ENCODE results near the gene ADARB1. TPM values are rescaled to one million over a fixed set of nuclear protein-coding genes. Genes with fewer than 3 reads are reported as not detected.

ADARB1 gene
- total RNA-seq, 1 donor from 2014 or later: 14.0 TPM

GRCh38 chr21:45267390-45267760 is 193.0 kb downstream of the ADARB1 start:
- DNase-seq (ENCODE audit: low read depth): no peak
- no peak for FAIRE-seq

GRCh38 chr21:45269861-45270260 is 195.5 kb downstream of the ADARB1 start:
- Histone ChIP-seq H3K27me3 (ENCODE audit: control insufficient read depth, insufficient read depth, low read length) (no peaks in the 10 kb centered on the region), H3K4me3 (ENCODE audit: low read depth, low read length) (no peak overlapping the region), H3K36me3 (ENCODE audit: control insufficient read depth, insufficient read depth, low read length) (peaks cover 18% of the 10 kb centered on the region)
- TF ChIP-seq CTCF (IDR thresholded peaks at IDR 0.05; ENCODE audit: insufficient read depth, low read length, severe bottlenecking): no peak
- no peak for DNase-seq (ENCODE audit: low read depth)
- no peak for FAIRE-seq

More at GRCh38 chr21:45267390-45267760, 193.0 kb downstream of the ADARB1 start:
- H3K36me3 ChIP-seq (ENCODE audit: control insufficient read depth, insufficient read depth, low read length): peaks cover 22% of the 10 kb centered on the region
- TF ChIP-seq CTCF (IDR thresholded peaks at IDR 0.05; ENCODE audit: insufficient read depth, low read length, severe bottlenecking): no peak
- no peak overlapping the region for H3K4me3 ChIP-seq (ENCODE audit: low read depth, low read length)
- no peaks in the 10 kb centered on the region for H3K27me3 ChIP-seq (ENCODE audit: control insufficient read depth, insufficient read depth, low read length)

GRCh38 chr21:45270306-45270821 is 196.0 kb downstream of the ADARB1 start:
- FAIRE-seq (no peak), DNase-seq (ENCODE audit: low read depth) (no peak)
- Histone ChIP-seq H3K4me3 (ENCODE audit: low read depth, low read length) (no peak overlapping the region), H3K27me3 (ENCODE audit: control insufficient read depth, insufficient read depth, low read length) (no peaks in the 10 kb centered on the region), H3K36me3 (ENCODE audit: control insufficient read depth, insufficient read depth, low read length) (peaks cover 13% of the 10 kb centered on the region)
- TF ChIP-seq CTCF (IDR thresholded peaks at IDR 0.05; ENCODE audit: insufficient read depth, low read length, severe bottlenecking): peak; percentile 20

Other genes with a start within 250 kb of the ADARB1 start
- gene PTTG1IP, start 200.9 kb upstream of the ADARB1 start, total RNA-seq: 107 and 124 TPM in 2 replicates
- gene ITGB2, start 153.7 kb upstream of the ADARB1 start, total RNA-seq: 0.26 and 1.1 TPM in 2 replicates
- 32.0 and 34.0 TPM in 2 replicates for gene SLX9, start 134.6 kb upstream of the ADARB1 start, total RNA-seq
- 8.6 and 9.0 TPM in 2 replicates for gene POFUT2, start 213.3 kb downstream of the ADARB1 start, total RNA-seq

All from bronchial epithelial cell (primary cell).